Caco-2 (cell line): ENCODE measurements around the gene DRAM2. TPM values are rescaled to one million over a fixed set of nuclear protein-coding genes. Genes with fewer than 3 reads are reported as not detected.

Experiments used
- BruUV-seq: library from RNA; stranded (reverse); fragments of 400-500 nt; replicated peaks from 2 replicates; lab custom pipeline; 2021; lab: Mats Ljungman, UMichigan
- CTCF ChIA-PET: fragments of 300-600 bp; sonication (Branson Sonifier 250); formaldehyde crosslinking; loops from one replicate; lab custom pipeline; 2022; ENCODE audit warnings: antibody characterized with exemption; lab: Charles Lee
- POLR2A ChIA-PET: fragments of 300-600 bp; sonication (Branson Sonifier 250); formaldehyde crosslinking; loops from one replicate; lab custom pipeline; 2022; ENCODE audit warnings: antibody characterized with exemption; lab: Charles Lee
- DNase-seq, 2 experiments: peaks; one replicate each; pipeline versions ENCODE4 v3.0.0 to v3.0.0-alpha.2; 2020 to 2022
- H3K27me3 ChIP-seq: replicated peaks from 2 replicates; pipeline ENCODE4 v1.6.0; 2011; ENCODE audit warnings: low read length; ENCODE audit not compliant: control insufficient read depth, insufficient read depth
- H3K36me3 ChIP-seq: 2 replicates; pipeline ENCODE4 v1.5.1; 2011; ENCODE audit warnings: low read length; ENCODE audit not compliant: control insufficient read depth, insufficient read depth
- H3K4me1 ChIP-seq: fragments of 250-450 bp; sonication (Bioruptor Pico); 2 replicates; pipeline ENCODE4 v1.5.1; 2020; ENCODE audit warnings: mild to moderate bottlenecking
- H3K4me3 ChIP-seq: 2 replicates; pipeline ENCODE4 v1.5.1; 2011; ENCODE audit warnings: low read depth, mild to moderate bottlenecking, control low read depth, low read length
- H3K9me3 ChIP-seq: fragments of 250-450 bp; sonication (Bioruptor Pico); 2 replicates; pipeline ENCODE4 v1.5.1; 2020; ENCODE audit warnings: mild to moderate bottlenecking, moderate library complexity
- H3K27ac Mint-ChIP-seq: one replicate; pipeline ENCODE4 v1.8.0; 2022; ENCODE audit warnings: mixed read lengths; ENCODE audit not compliant: unreplicated experiment
- H3K27me3 Mint-ChIP-seq: one replicate; pipeline ENCODE4 v1.8.0; 2022; ENCODE audit warnings: mixed read lengths; ENCODE audit not compliant: insufficient read depth, unreplicated experiment
- H3K36me3 Mint-ChIP-seq: one replicate; pipeline ENCODE4 v1.8.0; 2022; ENCODE audit warnings: mild to moderate bottlenecking, mixed read lengths; ENCODE audit not compliant: insufficient read depth, unreplicated experiment
- H3K4me1 Mint-ChIP-seq: one replicate; pipeline ENCODE4 v1.8.0; 2022; ENCODE audit warnings: low read depth, mixed read lengths; ENCODE audit not compliant: unreplicated experiment
- H3K4me3 Mint-ChIP-seq: one replicate; pipeline ENCODE4 v1.8.0; 2022; ENCODE audit warnings: mild to moderate bottlenecking, moderate library complexity, mixed read lengths; ENCODE audit not compliant: unreplicated experiment
- H3K9me3 Mint-ChIP-seq: one replicate; pipeline ENCODE4 v1.8.0; 2022; ENCODE audit warnings: mixed read lengths; ENCODE audit not compliant: unreplicated experiment
- intact Hi-C: fragments of 100-400 bp; cut with micrococcal nuclease; formaldehyde crosslinking; loops from one replicate; pipeline ENCODE4 v1.10.0; 2022; ENCODE audit not compliant: unreplicated experiment
- total RNA-seq: library from RNA; stranded (reverse); gene quantifications from 2 replicates; pipeline ENCODE4 v1.2.3, GENCODE V29; 2022
- TF ChIP-seq, protein P1 (sequence below), 2 experiments: fragments of 200-600 bp in 1 of 2; IDR thresholded peaks; 1 replicate in 1 of 2; 2 replicates in 1 of 2; pipeline versions ENCODE4 v1.5.1 to v1.8.0; 2011 to 2022; ENCODE audit warnings: antibody characterized with exemption in 1 of 2, control low read depth in 1 of 2, inconsistent platforms in 1 of 2, low read depth in 1 of 2, low read length in 1 of 2, mild to moderate bottlenecking in 1 of 2, moderate library complexity in 1 of 2; ENCODE audit not compliant: insufficient read depth in 1 of 2, severe bottlenecking in 1 of 2, unreplicated experiment in 1 of 2

Gene DRAM2
- total RNA-seq, 1 experiment from 2014 or later: 29.0 TPM

DNA sequence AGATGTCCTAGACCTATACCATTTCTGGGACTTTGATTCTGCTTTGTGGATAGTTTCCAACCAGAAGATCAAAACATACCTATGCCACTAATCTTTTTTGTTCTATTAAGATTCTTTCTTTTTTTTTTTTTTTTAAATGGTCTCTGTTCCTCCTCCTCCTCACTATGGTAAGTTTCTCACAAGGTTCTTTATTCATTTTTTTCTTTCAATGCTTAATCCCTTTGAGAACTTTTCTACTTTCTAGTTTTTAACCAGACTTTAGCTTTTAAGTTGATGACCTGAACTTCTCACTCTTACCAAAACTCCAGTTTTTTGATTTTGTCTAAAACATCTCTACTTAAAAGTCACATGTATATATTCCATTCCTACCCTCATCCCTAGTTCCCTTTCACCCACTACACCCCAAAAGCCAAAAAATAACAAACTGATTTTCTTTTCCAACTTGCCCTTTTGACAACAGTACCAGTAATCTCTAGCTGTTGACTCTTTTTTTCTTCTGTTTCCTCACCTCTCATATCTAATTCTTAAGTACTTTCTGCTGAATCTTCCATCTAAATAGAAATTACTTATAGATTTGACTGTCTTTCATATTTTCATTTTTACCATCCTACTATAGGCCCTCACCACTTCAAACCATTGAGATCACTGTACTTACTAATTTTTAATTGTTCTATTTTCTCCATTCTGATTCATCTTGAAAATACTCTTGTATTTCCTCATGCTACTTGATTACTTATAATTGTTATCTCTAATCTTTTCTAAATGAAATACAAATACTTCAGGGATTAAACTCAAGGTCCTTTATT, 6.3 kb upstream of the DRAM2 start:
- no peak for DNase-seq
- ChIA-PET POLR2A (no interaction called here), CTCF (no interaction called here)
- Histone ChIP-seq H3K36me3 (no peaks in the 10 kb centered on the region; the same call in 1 of the 2 replicates), H3K27me3 (no peaks in the 10 kb centered on the region), H3K4me1 (peaks cover 12% of the 10 kb centered on the region; the same call in 1 of the 2 replicates), H3K4me3 (no peak overlapping the region), H3K9me3 (no peaks in the 10 kb centered on the region)
- Mint-ChIP-seq H3K9me3 (no peaks in the 10 kb centered on the region), H3K36me3 (peaks cover 14% of the 10 kb centered on the region), H3K4me1 (peaks cover 24% of the 10 kb centered on the region), H3K27ac (no peak overlapping the region), H3K4me3 (no peak overlapping the region), H3K27me3 (no peaks in the 10 kb centered on the region)
- TF ChIP-seq, protein P1, sequence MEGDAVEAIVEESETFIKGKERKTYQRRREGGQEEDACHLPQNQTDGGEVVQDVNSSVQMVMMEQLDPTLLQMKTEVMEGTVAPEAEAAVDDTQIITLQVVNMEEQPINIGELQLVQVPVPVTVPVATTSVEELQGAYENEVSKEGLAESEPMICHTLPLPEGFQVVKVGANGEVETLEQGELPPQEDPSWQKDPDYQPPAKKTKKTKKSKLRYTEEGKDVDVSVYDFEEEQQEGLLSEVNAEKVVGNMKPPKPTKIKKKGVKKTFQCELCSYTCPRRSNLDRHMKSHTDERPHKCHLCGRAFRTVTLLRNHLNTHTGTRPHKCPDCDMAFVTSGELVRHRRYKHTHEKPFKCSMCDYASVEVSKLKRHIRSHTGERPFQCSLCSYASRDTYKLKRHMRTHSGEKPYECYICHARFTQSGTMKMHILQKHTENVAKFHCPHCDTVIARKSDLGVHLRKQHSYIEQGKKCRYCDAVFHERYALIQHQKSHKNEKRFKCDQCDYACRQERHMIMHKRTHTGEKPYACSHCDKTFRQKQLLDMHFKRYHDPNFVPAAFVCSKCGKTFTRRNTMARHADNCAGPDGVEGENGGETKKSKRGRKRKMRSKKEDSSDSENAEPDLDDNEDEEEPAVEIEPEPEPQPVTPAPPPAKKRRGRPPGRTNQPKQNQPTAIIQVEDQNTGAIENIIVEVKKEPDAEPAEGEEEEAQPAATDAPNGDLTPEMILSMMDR (IDR thresholded peaks at IDR 0.05; ENCODE audit: insufficient read depth in 1 of 2, low read depth in 1 of 2, low read length in 1 of 2, severe bottlenecking in 1 of 2, unreplicated experiment in 1 of 2): no peak
- BruUV-seq: no TSS peak
- intact Hi-C loops: loop anchor here (10.0 kb wide), 1 partner anchor 101 kb away; no protein-coding TSS in a partner anchor

DNA sequence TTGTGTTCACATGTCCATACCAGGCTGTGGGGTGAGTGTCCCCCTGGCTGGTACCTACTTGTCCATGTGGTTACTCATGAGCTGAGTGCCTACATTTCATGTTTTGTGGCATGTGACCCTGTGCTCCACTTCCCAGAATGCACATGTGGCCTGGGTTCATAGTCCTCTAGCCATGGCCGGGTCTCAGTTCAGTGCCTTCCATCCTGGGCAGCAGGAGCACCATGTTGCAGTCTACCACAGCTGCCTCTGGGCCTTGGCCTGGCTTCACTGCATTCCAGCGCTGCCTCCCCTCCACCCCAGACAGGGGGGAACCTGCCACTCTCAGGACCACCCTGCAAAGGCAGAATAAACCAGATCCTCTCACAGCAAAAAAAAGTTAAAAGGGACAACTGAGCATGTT, 5.6 kb upstream of the DRAM2 start:
- Histone ChIP-seq H3K4me1 (peaks cover 14% of the 10 kb centered on the region; the same call in 1 of the 2 replicates), H3K27me3 (no peaks in the 10 kb centered on the region), H3K36me3 (no peaks in the 10 kb centered on the region; the same call in 1 of the 2 replicates), H3K9me3 (no peaks in the 10 kb centered on the region), H3K4me3 (no peak overlapping the region)
- no peaks in the 10 kb centered on the region for H3K9me3 Mint-ChIP-seq
- ChIA-PET POLR2A (no interaction called here), CTCF (no interaction called here)
- H3K27ac Mint-ChIP-seq: no peak overlapping the region
- DNase-seq: no peak
- BruUV-seq: no TSS peak
- TF ChIP-seq, protein P1 (IDR thresholded peaks at IDR 0.05; ENCODE audit: insufficient read depth in 1 of 2, low read depth in 1 of 2, low read length in 1 of 2, severe bottlenecking in 1 of 2, unreplicated experiment in 1 of 2): no peak
- peaks cover 10% of the 10 kb centered on the region for H3K36me3 Mint-ChIP-seq
- no peak overlapping the region for H3K4me3 Mint-ChIP-seq
- peaks cover 24% of the 10 kb centered on the region for H3K4me1 Mint-ChIP-seq
- no peaks in the 10 kb centered on the region for H3K27me3 Mint-ChIP-seq
- intact Hi-C loops: loop anchor here (10.0 kb wide), 1 partner anchor 101 kb away; no protein-coding TSS in a partner anchor

DNA sequence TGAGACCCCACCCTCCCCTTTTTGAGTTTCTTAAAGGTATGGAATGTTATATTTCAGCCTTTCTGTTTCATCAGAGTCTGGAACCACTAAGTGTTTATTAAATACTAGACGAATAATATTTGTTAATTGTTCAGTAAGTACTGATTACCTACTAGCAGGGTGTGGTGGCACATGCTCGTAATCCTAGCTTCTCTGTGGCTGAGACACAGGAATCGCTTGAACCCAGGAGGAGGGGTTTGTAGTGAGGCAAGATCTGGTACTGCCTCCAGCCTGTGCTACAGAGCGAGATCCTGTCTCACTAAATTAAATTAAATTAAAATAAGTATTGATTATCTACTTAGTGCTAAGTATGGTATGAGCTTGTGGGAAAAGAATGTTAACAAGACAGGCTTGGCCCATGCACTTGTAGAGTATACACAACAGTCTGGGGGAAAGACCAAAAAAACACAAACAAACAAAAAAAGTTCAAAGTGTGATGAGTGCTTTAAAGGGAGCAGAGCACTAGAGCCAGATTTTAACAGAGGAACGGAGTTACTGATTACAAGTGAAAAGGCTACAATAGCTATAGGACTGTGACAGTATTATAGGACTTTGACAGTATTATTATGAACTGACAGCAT, 2.6 kb upstream of the DRAM2 start:
- Histone ChIP-seq H3K4me3 (no peak overlapping the region), H3K4me1 (peaks cover 14% of the 10 kb centered on the region; the same call in 1 of the 2 replicates), H3K27me3 (no peaks in the 10 kb centered on the region), H3K9me3 (no peaks in the 10 kb centered on the region), H3K36me3 (no peaks in the 10 kb centered on the region)
- no peaks in the 10 kb centered on the region for H3K9me3 Mint-ChIP-seq
- H3K36me3 Mint-ChIP-seq: peaks cover 6% of the 10 kb centered on the region
- H3K4me3 Mint-ChIP-seq: no peak overlapping the region
- BruUV-seq: no TSS peak
- no peak for DNase-seq
- no peak overlapping the region for H3K27ac Mint-ChIP-seq
- TF ChIP-seq, protein P1 (IDR thresholded peaks at IDR 0.05; ENCODE audit: insufficient read depth in 1 of 2, low read depth in 1 of 2, low read length in 1 of 2, severe bottlenecking in 1 of 2, unreplicated experiment in 1 of 2): no peak
- intact Hi-C loops: loop anchor here (5.0 to 10.0 kb wide), 3 partner anchors 60 to 180 kb away; partner anchors contain the start of genes DENND2D and LRIF1
- no peaks in the 10 kb centered on the region for H3K27me3 Mint-ChIP-seq
- ChIA-PET CTCF (no interaction called here), POLR2A (interaction anchor here (0.6 to 0.7 kb wide), 2 partner anchors 174 to 257 kb away, joined by 3 read pairs; no protein-coding TSS in a partner anchor)
- H3K4me1 Mint-ChIP-seq: peaks cover 24% of the 10 kb centered on the region
